IMR-90 (cell line): Measurements from ENCODE around the gene IVL.

Experiments used
- CEBPB ChIP-seq: IDR thresholded peaks from 2 replicates; pipeline ENCODE4 v1.6.1; 2012; ENCODE audit warnings: low read depth, low read length, improper control_type of control experiment
- CTCF ChIP-seq: conservative IDR thresholded peaks from 2 replicates; pipeline ENCODE4 v1.5.1; 2012; ENCODE audit warnings: mild to moderate bottlenecking, low read depth, low read length, improper control_type of control experiment
- MAFK ChIP-seq: IDR thresholded peaks from 2 replicates; pipeline ENCODE4 v1.6.1; 2012; ENCODE audit warnings: low read depth, low read length, improper control_type of control experiment
- NFE2L2 ChIP-seq: fragments of 150-350 bp; IDR thresholded peaks from 2 replicates; pipeline ENCODE4 v1.6.1; 2016; ENCODE audit warnings: low read depth, mild to moderate bottlenecking, low read length
- POLR2A ChIP-seq: IDR thresholded peaks from 2 replicates; pipeline ENCODE4 v1.6.1; 2012; ENCODE audit warnings: mild to moderate bottlenecking, low read depth, low read length
- RAD21 ChIP-seq: IDR thresholded peaks from 2 replicates; pipeline ENCODE4 v1.6.1; 2012; ENCODE audit warnings: low read length, improper control_type of control experiment
- SMC3 ChIP-seq: fragments of 150-350 bp; IDR thresholded peaks from 2 replicates; pipeline ENCODE4 v1.6.1; 2016; ENCODE audit warnings: low read depth, mild to moderate bottlenecking, antibody characterized with exemption, low read length, moderate library complexity
- TF ChIP-seq, protein P1 (sequence below): fragments of 150-350 bp; IDR thresholded peaks from 2 replicates; pipeline ENCODE4 v1.6.1; 2017; ENCODE audit warnings: mild to moderate bottlenecking, antibody characterized with exemption, low read length, low read depth

- TF ChIP-seq CTCF (no peak), CEBPB (no peak), POLR2A (no peak), RAD21 (no peak), SMC3 (no peak), NFE2L2 (no peak), MAFK (no peak)
- TF ChIP-seq, protein P1, sequence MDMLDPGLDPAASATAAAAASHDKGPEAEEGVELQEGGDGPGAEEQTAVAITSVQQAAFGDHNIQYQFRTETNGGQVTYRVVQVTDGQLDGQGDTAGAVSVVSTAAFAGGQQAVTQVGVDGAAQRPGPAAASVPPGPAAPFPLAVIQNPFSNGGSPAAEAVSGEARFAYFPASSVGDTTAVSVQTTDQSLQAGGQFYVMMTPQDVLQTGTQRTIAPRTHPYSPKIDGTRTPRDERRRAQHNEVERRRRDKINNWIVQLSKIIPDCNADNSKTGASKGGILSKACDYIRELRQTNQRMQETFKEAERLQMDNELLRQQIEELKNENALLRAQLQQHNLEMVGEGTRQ, result no peak
Measured at GRCh38 chr1:152886085-152886484, 22.3 kb upstream of the IVL start.
